HAP-1 (cell line): ENCODE results near the gene ACKR4.
"Not testable (repeated sequence)": the region's sequence is repeated elsewhere in the genome, so short reads cannot be mapped to it uniquely, and the experiment has no call there.

Experiments used
- DNase-seq, 2 experiments: peaks; one replicate each; pipeline ENCODE4 v3.0.0-alpha.2; 2016 to 2020; ENCODE audit warnings: low spot score in 2 of 2
- H3K27me3 ChIP-seq: fragments of 250-450 bp; sonication (Bioruptor Pico); 2 replicates; pipeline ENCODE4 v1.5.1; 2020; ENCODE audit warnings: low read depth, mild to moderate bottlenecking, moderate library complexity
- H3K36me3 ChIP-seq: fragments of 250-450 bp; sonication (Bioruptor Pico); replicated peaks from 2 replicates; pipeline ENCODE4 v1.5.1; 2020; ENCODE audit warnings: mild to moderate bottlenecking
- H3K4me1 ChIP-seq: fragments of 250-450 bp; sonication (Bioruptor Pico); 2 replicates; pipeline ENCODE4 v1.5.1; 2020; ENCODE audit warnings: mild to moderate bottlenecking
- H3K4me3 ChIP-seq: fragments of 250-450 bp; sonication (Bioruptor Pico); 2 replicates; pipeline ENCODE4 v1.5.1; 2020; ENCODE audit warnings: mild to moderate bottlenecking, moderate library complexity
- H3K9me3 ChIP-seq: fragments of 250-450 bp; sonication (Bioruptor Pico); 2 replicates; pipeline ENCODE4 v1.5.1; 2020; ENCODE audit warnings: mild to moderate bottlenecking, moderate library complexity
- in situ Hi-C: fragments of 300-500 bp; cut with MboI; formaldehyde crosslinking; loops from 3 replicates; pipeline ENCODE4 v1.14.3; 2020; ENCODE audit warnings: low sequenced_read_pairs, inconsistent platforms, mixed read lengths

The ACKR4 gene

GRCh38 chr3:132635052-132635451 lies 38.0 kb downstream of the ACKR4 start:
- Histone ChIP-seq H3K9me3 (no peaks in the 10 kb centered on the region), H3K27me3 (no peaks in the 10 kb centered on the region), H3K4me1 (peaks cover 8% of the 10 kb centered on the region), H3K36me3 (peaks cover 3% of the 10 kb centered on the region; the same call in 1 of the 2 replicates), H3K4me3 (no peak overlapping the region)
- DNase-seq = no peak
- in situ Hi-C loops = no loop called here

- in situ Hi-C loops = no loop called here
- DNase-seq = no peak
- H3K4me1 ChIP-seq = peaks cover 8% of the 10 kb centered on the region
Measured at GRCh38 chr3:132637590-132637989, 40.5 kb downstream of the ACKR4 start.

GRCh38 chr3:132638706-132639105 lies 41.6 kb downstream of the ACKR4 start:
- H3K4me3 ChIP-seq = no peak overlapping the region
- H3K27me3 ChIP-seq = no peaks in the 10 kb centered on the region
- in situ Hi-C loops = no loop called here
- peak in 1 of 2 experiments; percentile 55 for DNase-seq
- H3K36me3 ChIP-seq = peaks cover 3% of the 10 kb centered on the region; the same call in 1 of the 2 replicates
- no peaks in the 10 kb centered on the region for H3K9me3 ChIP-seq
- peaks cover 8% of the 10 kb centered on the region for H3K4me1 ChIP-seq

More at GRCh38 chr3:132637590-132637989, 40.5 kb downstream of the ACKR4 start:
- Histone ChIP-seq H3K27me3 (no peaks in the 10 kb centered on the region), H3K9me3 (no peaks in the 10 kb centered on the region), H3K4me3 (no peak overlapping the region), H3K36me3 (peaks cover 3% of the 10 kb centered on the region; the same call in 1 of the 2 replicates)

GRCh38 chr3:132641427-132641826 lies 44.4 kb downstream of the ACKR4 start:
- in situ Hi-C loops, H3K4me3 ChIP-seq, H3K4me1 ChIP-seq: not testable (repeated sequence)

GRCh38 chr3:132641837-132642538 lies 44.9 kb downstream of the ACKR4 start:
- in situ Hi-C loops = no loop called here
- H3K4me1 ChIP-seq = peaks cover 8% of the 10 kb centered on the region
- DNase-seq = peak in 1 of 2 experiments; percentile 73
- no peak overlapping the region for H3K4me3 ChIP-seq
- H3K36me3 ChIP-seq = peaks cover 3% of the 10 kb centered on the region; the same call in 1 of the 2 replicates
- no peaks in the 10 kb centered on the region for H3K27me3 ChIP-seq
- no peaks in the 10 kb centered on the region for H3K9me3 ChIP-seq

More at GRCh38 chr3:132641427-132641826, 44.4 kb downstream of the ACKR4 start:
- not testable (repeated sequence) for H3K27me3 ChIP-seq, H3K9me3 ChIP-seq, H3K36me3 ChIP-seq, DNase-seq

GRCh38 chr3:132642539-132642847 lies 45.4 kb downstream of the ACKR4 start:
- in situ Hi-C loops = no loop called here

GRCh38 chr3:132643366-132643765 lies 46.3 kb downstream of the ACKR4 start:
- in situ Hi-C loops = no loop called here

More at GRCh38 chr3:132642539-132642847, 45.4 kb downstream of the ACKR4 start:
- H3K27me3 ChIP-seq = no peaks in the 10 kb centered on the region
- peaks cover 2% of the 10 kb centered on the region; the same call in 1 of the 2 replicates for H3K36me3 ChIP-seq
- no peak overlapping the region for H3K4me3 ChIP-seq
- DNase-seq = no peak
- H3K9me3 ChIP-seq = no peaks in the 10 kb centered on the region
- peaks cover 8% of the 10 kb centered on the region for H3K4me1 ChIP-seq

GRCh38 chr3:132645058-132645457 lies 48.0 kb downstream of the ACKR4 start:
- in situ Hi-C loops = loop anchor here (5.0 kb wide), 1 partner anchor 103 kb away; no protein-coding TSS in a partner anchor
- Histone ChIP-seq H3K4me1 (no peaks in the 10 kb centered on the region), H3K4me3 (no peak overlapping the region), H3K9me3 (no peaks in the 10 kb centered on the region), H3K36me3 (no peaks in the 10 kb centered on the region), H3K27me3 (no peaks in the 10 kb centered on the region)
- DNase-seq = no peak

More at GRCh38 chr3:132643366-132643765, 46.3 kb downstream of the ACKR4 start:
- H3K4me1 ChIP-seq = peaks cover 8% of the 10 kb centered on the region
- no peaks in the 10 kb centered on the region for H3K36me3 ChIP-seq
- no peaks in the 10 kb centered on the region for H3K9me3 ChIP-seq
- H3K4me3 ChIP-seq = no peak overlapping the region
- H3K27me3 ChIP-seq = no peaks in the 10 kb centered on the region
- DNase-seq = no peak

GRCh38 chr3:132650153-132650552 lies 53.1 kb downstream of the ACKR4 start:
- in situ Hi-C loops = no loop called here
- Histone ChIP-seq H3K9me3 (no peaks in the 10 kb centered on the region), H3K4me3 (no peak overlapping the region), H3K36me3 (no peaks in the 10 kb centered on the region), H3K27me3 (no peaks in the 10 kb centered on the region), H3K4me1 (no peaks in the 10 kb centered on the region)
- DNase-seq = no peak
